Activated T-helper 9 cell treated with anti-CD3 and anti-CD28 coated beads, Interleukin-2, amount 50 U/mL, for 16 hours (primary cell): ENCODE measurements around the gene SMYD5.
"Not testable (repeated sequence)": the region's sequence is repeated elsewhere in the genome, so short reads cannot be mapped to it uniquely, and the experiment has no call there.

ENCODE experiments used
- DNase-seq: peaks from one replicate; pipeline ENCODE4 v3.0.0-alpha.2; 2020; ENCODE audit warnings: low read depth

The SMYD5 gene

GRCh38 chr2:73260338-73260984, 46.4 kb downstream of the SMYD5 start:
- DNase-seq: no peak

DNA sequence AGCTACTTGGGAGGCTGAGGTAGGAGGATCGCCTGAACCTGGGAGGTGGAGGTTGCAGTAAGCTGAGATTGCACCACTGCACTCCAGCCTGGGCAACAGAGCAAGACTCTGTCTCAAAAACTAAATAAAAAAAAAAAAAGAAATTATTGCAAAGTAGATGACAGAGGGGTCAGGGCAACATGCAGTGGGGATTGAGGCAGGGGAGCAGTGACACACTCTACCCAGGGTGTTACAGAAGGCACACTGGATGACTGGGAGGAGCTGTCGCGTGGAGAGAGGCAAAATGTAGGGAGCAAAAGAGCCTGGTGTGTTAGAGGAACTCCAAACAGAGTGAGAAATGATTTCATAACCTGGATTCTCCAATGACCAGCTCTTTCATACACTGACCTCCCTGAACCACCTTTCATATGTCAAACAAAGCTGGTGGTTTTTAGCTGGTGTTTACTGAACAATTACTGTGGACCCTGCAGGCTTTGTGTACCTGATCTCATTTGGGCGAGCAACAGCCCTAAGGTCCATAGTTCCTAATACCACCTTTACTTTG, 48.1 kb downstream of the SMYD5 start:
- no peak for DNase-seq

DNA sequence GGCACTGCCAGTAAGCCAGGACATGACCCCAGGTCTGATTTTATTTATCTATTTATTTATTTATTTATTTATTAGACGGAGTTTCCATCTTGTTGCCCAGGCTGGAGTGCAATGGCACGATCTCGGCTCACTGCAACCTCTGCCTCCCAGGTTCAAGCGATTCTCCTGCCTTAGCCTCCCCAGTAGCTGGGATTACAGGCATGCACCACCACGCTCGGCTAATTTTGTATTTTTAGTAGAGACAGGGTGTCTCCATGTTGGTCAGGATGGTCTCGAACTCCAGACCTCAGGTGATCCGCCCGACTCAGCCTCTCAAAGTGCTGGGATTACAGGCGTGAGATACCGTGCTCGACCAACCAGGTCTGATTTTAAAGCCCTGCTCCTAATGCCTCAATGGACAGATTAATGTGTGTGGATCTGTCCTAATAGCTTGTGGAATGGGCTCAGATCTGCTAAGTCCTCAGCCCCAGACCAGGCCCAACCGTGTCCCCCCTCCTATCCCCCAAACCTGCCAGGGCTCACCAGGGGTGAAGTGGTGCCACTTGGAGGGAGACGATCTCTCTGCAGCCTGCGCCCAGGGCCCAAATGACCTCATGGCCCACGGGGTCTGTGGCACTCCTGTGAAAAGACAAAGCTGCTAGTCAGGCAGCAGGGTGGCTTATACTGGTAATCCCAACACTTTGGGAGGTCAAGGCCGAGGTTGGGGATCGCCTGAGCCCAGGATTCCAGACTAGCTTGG, 48.8 kb downstream of the SMYD5 start:
- DNase-seq: not testable (repeated sequence)

GRCh38 chr2:73263540-73264331, 49.7 kb downstream of the SMYD5 start:
- DNase-seq: no peak

DNA sequence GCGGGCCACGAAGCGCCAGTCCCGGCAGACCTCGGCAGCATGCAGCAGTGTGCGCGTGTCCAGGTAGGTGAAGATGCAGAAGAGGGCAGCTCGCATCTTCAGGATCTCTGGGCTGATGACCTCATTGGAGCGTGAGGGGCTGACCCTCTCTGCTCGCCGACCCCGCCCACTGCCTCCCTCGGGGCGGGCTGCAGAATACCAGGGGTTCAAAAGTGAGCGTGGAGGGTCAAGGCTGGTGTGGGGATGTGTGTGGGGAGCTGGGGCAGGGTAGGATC, 50.2 kb downstream of the SMYD5 start:
- DNase-seq: no peak

- no peak for DNase-seq
Observed at GRCh38 chr2:73264783-73265182, 50.7 kb downstream of the SMYD5 start.

DNA sequence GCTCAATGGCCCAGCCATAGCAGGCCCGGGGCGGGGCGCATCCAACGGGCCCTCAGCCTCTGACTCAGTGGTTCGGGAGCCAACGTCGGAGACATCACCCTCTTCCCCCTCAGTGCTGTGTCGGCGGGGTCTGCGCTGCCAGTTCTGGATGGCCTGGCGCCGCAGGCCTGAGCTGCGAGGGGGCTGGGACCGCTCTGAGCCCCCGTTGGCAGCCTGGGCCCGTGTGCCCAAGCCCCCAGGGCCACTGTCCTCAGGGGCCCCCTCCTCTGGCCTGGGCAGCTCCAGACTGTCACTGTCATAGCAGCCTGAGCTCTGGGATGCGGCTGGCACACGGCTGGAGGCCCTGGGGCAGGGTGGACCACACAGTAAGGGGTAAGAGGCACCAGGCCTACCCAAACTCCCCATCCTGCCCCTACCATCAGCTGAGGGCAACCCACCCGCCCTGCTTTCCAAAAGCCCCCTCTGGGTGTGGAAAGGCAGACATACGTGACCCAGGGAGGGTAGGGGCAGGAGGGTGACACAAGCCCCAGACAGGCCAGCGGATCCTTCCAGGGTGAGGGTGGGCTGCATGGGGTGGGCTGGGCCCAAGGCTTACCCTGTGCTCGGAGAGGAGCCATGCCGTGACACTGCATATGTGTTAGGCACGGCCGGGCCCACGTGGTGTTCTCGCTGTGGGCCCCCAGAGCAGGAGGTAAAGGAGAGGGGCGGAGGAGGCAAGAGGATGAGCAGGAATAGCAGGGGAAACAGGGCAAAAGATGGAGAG, 51.4 kb downstream of the SMYD5 start:
- DNase-seq: no peak

- no peak for DNase-seq
Observed at GRCh38 chr2:73266061-73266901, 52.2 kb downstream of the SMYD5 start.

GRCh38 chr2:73267008-73267407, 53.0 kb downstream of the SMYD5 start:
- no peak for DNase-seq

GRCh38 chr2:73268366-73268829, 54.4 kb downstream of the SMYD5 start:
- DNase-seq: no peak

DNA sequence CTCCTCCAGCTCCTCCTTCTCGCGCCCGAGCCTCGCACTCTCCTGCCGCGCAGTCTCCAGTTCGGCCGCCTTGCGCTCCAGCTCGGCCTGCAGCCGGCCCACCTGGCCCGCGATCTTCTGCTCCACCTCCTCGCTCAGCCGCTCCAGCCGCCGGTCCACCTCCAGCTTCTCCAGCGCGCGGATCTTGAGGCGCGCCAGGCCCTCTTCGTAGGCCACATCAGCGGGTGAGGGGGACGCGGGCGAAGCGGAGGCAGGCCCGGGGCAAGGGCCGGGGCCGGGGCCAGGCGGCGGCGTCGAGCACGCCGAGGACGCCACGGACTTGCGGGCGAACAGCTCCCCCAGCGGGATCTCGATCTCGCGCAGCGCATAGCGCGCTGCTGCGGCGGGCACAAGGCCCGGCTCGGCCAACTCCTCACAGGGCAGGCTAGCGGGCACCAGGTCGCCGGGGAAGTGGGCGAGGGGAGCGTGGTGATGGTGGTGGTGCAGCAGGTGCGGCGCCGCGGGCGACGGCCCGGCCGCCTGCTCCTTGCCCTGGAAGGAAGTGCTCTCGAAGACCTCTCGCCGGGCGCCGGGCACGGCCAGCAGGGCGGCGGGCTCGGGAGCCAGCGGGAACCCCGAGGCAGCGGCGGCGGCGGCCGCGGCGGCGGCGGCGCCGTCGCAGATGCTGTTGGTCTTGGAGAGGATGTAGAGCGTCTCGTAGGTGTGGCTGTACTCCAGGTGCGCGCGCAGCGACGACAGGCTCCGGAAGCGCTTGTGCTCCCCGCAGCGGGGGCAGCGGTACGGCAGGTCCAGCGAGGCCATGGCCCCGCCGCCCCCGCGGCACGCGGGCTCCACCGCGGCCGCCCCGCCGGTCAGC, 55.0 kb downstream of the SMYD5 start:
- peak; percentile 70 for DNase-seq

DNA sequence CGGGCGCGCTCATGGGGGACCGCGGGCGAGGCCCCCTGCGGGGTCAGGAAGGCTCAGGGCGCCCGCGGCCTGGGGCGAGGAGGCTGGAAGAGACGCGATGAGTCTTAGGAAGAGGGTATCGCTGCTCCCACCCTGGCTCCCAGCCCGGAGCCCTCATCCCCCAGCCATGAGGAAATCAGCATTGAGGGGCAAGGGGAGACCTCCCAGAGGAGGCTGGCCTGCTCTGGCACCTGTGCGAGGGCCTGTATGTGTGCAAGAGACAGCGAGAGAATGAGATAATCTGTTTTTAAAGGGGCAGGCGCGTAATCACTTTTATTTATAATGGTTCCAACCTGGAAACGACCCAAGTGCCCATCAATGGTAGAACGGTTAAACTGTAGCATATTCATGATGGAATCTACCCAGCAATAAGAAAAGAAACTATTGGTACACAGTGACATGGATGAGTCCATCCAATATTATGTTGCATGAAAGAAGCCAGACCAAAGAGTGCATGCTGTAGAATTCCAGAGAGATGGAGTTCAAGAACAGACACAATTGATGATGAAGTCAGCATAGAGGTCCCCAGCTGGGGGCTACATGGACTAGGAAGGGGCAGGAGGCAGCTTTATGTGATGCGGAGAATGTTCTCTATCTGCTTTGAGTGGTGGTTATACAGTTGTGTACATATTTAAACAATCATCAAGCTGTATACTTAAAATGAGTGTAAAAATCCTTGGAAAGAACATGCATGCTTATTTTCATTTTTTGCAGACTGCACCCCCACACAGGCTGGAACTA, 55.8 kb downstream of the SMYD5 start:
- no peak for DNase-seq

GRCh38 chr2:73272270-73272669, 58.2 kb downstream of the SMYD5 start:
- DNase-seq: no peak
